Measurements from ENCODE around the gene RABEP1. TPM values are rescaled to one million over a fixed set of nuclear protein-coding genes. Genes with fewer than 3 reads are reported as not detected.

The RABEP1 gene
- total and polyA plus RNA-seq, 2 experiments from 2014 or later, result 37.0 to 88.1 TPM

DNA sequence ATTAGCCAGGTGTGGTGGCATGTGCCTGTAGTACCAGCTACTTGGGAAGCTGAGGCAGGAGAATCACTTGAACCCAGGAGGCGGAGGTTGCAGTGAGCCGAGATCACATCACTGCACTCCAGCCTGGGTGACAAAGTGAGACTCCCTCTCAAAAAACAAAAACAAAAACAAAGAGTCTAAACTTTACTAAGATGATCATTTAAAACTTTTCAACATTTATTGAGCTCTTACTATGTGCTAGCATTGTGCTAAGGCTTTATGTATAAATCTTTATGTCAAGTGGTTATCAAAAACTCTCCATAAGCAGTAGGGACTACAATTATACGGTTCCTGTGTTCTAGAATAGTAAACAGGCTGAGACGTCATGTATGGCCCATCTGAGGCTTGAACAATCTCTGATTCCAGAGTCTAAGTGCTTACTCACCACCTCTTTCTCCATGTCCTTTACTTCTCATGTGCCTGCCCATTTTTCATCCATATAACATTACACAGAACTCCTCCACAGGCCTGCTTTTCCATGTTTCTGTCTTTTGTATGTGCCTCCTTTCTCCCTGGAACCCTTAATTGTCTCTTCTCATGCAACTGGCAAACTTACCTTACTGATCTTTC is 70.7 kb downstream of the RABEP1 start:
- ATAC-seq (no peak), DNase-seq (ENCODE audit: low spot score) (no peak)
- Mint-ChIP-seq H3K9me3 (no peaks in the 10 kb centered on the region; the same call in 2 of the 3 replicates), H3K27me3 (ENCODE audit: insufficient read depth, low read depth, poor library complexity) (no peaks in the 10 kb centered on the region), H3K4me1 (no peaks in the 10 kb centered on the region), H3K36me3 (ENCODE audit: low read depth) (peaks cover 43% of the 10 kb centered on the region), H3K27ac (no peak overlapping the region), H3K4me3 (no peak overlapping the region)
- Histone ChIP-seq H3K9me2 (ENCODE audit: insufficient read depth) (no peaks in the 10 kb centered on the region), H3F3A (replicated peaks; ENCODE audit: low read depth) (no peaks in the 10 kb centered on the region), H3K27ac (ENCODE audit: low read depth) (no peak overlapping the region), H3K4me1 (ENCODE audit: insufficient read depth) (no peaks in the 10 kb centered on the region), H4K20me1 (replicated peaks; ENCODE audit: insufficient read depth) (0 out of 2 replicates have a peak, but pooled peaks cover 3% of the 10 kb centered on the region), H3K27me3 (ENCODE audit: insufficient read depth) (no peaks in the 10 kb centered on the region), H2AFZ (no peak overlapping the region), H3K4me3 (no peak overlapping the region), H3K36me3 (ENCODE audit: insufficient read depth) (peaks cover 24% of the 10 kb centered on the region), H3K79me2 (replicated peaks; ENCODE audit: insufficient read depth) (no peaks in the 10 kb centered on the region), H3K4me2 (no peak overlapping the region)
- TF ChIP-seq ZNF331 (CRISPR knock-in tag; IDR thresholded peaks at IDR 0.05; ENCODE audit: low read depth) (no peak), REST (IDR thresholded peaks at IDR 0.05; ENCODE audit: unreplicated experiment) (no peak), JUNB (IDR thresholded peaks at IDR 0.05; ENCODE audit: unreplicated experiment) (no peak), STAT1 (IDR thresholded peaks at IDR 0.05; ENCODE audit: unreplicated experiment) (no peak), POLR2AphosphoS5 (IDR thresholded peaks at IDR 0.05; ENCODE audit: low read depth) (no peak), EZH2phosphoT487 (IDR thresholded peaks at IDR 0.05; ENCODE audit: unreplicated experiment) (no peak), EZH2 (IDR thresholded peaks at IDR 0.05; ENCODE audit: low read depth, unreplicated experiment) (no peak), ZNF114 (CRISPR knock-in tag; IDR thresholded peaks at IDR 0.05) (no peak), NANOG (IDR thresholded peaks at IDR 0.05; ENCODE audit: borderline replicate concordance) (no peak), CREB1 (CRISPR knock-in tag; IDR thresholded peaks at IDR 0.05; ENCODE audit: low read depth) (no peak)
- TF ChIP-seq, protein P1, sequence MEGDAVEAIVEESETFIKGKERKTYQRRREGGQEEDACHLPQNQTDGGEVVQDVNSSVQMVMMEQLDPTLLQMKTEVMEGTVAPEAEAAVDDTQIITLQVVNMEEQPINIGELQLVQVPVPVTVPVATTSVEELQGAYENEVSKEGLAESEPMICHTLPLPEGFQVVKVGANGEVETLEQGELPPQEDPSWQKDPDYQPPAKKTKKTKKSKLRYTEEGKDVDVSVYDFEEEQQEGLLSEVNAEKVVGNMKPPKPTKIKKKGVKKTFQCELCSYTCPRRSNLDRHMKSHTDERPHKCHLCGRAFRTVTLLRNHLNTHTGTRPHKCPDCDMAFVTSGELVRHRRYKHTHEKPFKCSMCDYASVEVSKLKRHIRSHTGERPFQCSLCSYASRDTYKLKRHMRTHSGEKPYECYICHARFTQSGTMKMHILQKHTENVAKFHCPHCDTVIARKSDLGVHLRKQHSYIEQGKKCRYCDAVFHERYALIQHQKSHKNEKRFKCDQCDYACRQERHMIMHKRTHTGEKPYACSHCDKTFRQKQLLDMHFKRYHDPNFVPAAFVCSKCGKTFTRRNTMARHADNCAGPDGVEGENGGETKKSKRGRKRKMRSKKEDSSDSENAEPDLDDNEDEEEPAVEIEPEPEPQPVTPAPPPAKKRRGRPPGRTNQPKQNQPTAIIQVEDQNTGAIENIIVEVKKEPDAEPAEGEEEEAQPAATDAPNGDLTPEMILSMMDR (conservative IDR thresholded peaks at IDR 0.05; ENCODE audit: low read depth in 2 of 2), result no peak
- TF ChIP-seq, protein P2, sequence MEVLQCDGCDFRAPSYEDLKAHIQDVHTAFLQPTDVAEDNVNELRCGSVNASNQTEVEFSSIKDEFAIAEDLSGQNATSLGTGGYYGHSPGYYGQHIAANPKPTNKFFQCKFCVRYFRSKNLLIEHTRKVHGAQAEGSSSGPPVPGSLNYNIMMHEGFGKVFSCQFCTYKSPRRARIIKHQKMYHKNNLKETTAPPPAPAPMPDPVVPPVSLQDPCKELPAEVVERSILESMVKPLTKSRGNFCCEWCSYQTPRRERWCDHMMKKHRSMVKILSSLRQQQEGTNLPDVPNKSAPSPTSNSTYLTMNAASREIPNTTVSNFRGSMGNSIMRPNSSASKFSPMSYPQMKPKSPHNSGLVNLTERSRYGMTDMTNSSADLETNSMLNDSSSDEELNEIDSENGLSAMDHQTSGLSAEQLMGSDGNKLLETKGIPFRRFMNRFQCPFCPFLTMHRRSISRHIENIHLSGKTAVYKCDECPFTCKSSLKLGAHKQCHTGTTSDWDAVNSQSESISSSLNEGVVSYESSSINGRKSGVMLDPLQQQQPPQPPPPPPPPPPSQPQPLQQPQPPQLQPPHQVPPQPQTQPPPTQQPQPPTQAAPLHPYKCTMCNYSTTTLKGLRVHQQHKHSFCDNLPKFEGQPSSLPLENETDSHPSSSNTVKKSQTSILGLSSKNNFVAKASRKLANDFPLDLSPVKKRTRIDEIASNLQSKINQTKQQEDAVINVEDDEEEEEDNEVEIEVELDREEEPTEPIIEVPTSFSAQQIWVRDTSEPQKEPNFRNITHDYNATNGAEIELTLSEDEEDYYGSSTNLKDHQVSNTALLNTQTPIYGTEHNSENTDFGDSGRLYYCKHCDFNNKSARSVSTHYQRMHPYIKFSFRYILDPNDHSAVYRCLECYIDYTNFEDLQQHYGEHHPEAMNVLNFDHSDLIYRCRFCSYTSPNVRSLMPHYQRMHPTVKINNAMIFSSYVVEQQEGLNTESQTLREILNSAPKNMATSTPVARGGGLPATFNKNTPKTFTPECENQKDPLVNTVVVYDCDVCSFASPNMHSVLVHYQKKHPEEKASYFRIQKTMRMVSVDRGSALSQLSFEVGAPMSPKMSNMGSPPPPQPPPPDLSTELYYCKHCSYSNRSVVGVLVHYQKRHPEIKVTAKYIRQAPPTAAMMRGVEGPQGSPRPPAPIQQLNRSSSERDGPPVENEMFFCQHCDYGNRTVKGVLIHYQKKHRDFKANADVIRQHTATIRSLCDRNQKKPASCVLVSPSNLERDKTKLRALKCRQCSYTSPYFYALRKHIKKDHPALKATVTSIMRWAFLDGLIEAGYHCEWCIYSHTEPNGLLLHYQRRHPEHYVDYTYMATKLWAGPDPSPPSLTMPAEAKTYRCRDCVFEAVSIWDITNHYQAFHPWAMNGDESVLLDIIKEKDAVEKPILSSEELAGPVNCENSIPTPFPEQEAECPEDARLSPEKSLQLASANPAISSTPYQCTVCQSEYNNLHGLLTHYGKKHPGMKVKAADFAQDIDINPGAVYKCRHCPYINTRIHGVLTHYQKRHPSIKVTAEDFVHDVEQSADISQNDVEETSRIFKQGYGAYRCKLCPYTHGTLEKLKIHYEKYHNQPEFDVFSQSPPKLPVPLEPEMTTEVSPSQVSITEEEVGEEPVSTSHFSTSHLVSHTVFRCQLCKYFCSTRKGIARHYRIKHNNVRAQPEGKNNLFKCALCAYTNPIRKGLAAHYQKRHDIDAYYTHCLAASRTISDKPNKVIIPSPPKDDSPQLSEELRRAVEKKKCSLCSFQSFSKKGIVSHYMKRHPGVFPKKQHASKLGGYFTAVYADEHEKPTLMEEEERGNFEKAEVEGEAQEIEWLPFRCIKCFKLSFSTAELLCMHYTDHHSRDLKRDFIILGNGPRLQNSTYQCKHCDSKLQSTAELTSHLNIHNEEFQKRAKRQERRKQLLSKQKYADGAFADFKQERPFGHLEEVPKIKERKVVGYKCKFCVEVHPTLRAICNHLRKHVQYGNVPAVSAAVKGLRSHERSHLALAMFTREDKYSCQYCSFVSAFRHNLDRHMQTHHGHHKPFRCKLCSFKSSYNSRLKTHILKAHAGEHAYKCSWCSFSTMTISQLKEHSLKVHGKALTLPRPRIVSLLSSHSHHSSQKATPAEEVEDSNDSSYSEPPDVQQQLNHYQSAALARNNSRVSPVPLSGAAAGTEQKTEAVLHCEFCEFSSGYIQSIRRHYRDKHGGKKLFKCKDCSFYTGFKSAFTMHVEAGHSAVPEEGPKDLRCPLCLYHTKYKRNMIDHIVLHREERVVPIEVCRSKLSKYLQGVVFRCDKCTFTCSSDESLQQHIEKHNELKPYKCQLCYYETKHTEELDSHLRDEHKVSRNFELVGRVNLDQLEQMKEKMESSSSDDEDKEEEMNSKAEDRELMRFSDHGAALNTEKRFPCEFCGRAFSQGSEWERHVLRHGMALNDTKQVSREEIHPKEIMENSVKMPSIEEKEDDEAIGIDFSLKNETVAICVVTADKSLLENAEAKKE (CRISPR knock-in tag; IDR thresholded peaks at IDR 0.05), result no peak
- TF ChIP-seq, protein P3, sequence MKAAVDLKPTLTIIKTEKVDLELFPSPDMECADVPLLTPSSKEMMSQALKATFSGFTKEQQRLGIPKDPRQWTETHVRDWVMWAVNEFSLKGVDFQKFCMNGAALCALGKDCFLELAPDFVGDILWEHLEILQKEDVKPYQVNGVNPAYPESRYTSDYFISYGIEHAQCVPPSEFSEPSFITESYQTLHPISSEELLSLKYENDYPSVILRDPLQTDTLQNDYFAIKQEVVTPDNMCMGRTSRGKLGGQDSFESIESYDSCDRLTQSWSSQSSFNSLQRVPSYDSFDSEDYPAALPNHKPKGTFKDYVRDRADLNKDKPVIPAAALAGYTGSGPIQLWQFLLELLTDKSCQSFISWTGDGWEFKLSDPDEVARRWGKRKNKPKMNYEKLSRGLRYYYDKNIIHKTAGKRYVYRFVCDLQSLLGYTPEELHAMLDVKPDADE (IDR thresholded peaks at IDR 0.05), result no peak

All from GM23338 (cell line).